ENCODE measurements around the gene VWA3B. TPM values are rescaled to one million over a fixed set of nuclear protein-coding genes. Genes with fewer than 3 reads are reported as not detected.

Gene VWA3B
- total and polyA plus RNA-seq, 2 donors from 2014 or later: 0.35 TPM; not detected in 1

GRCh38 chr2:98236935-98237334 is 150.0 kb downstream of the VWA3B start:
- no peak overlapping the region for H3K27ac ChIP-seq (ENCODE audit: low read depth in 2 of 2, low read length in 2 of 2)
- no peaks in the 10 kb centered on the region for H3K9me3 ChIP-seq (ENCODE audit: control insufficient read depth in 2 of 3, insufficient read depth in 1 of 3, low read length in 3 of 3)
- DNase-seq (no peak), FAIRE-seq (no peak)
- TF ChIP-seq CTCF (IDR thresholded peaks at IDR 0.05; ENCODE audit: borderline replicate concordance, extremely low read depth, insufficient read depth): no peak
- no peaks in the 10 kb centered on the region for H3K36me3 ChIP-seq (ENCODE audit: control insufficient read depth in 2 of 3, insufficient read depth in 3 of 3, low read length in 3 of 3)
- no peak overlapping the region for H3K4me3 ChIP-seq (ENCODE audit: low read length in 3 of 3)
- no peak overlapping the region for H3K9ac ChIP-seq (ENCODE audit: low read length in 3 of 3)
- no peaks in the 10 kb centered on the region for H3K27me3 ChIP-seq (ENCODE audit: control insufficient read depth, insufficient read depth, low read length)
- no peaks in the 10 kb centered on the region for H3K4me1 ChIP-seq (ENCODE audit: control insufficient read depth in 2 of 3, insufficient read depth in 2 of 3, low read depth in 1 of 3, low read length in 3 of 3)
- intact Hi-C loops (cut with DNase I): no loop called here

GRCh38 chr2:98240786-98241398 is 153.9 kb downstream of the VWA3B start:
- no peaks in the 10 kb centered on the region for H3K27me3 ChIP-seq (ENCODE audit: control insufficient read depth, insufficient read depth, low read length)
- no peak overlapping the region for H3K4me3 ChIP-seq (ENCODE audit: low read length in 3 of 3)
- DNase-seq (no peak), FAIRE-seq (no peak)
- no peaks in the 10 kb centered on the region for H3K9me3 ChIP-seq (ENCODE audit: control insufficient read depth in 2 of 3, insufficient read depth in 1 of 3, low read length in 3 of 3)
- TF ChIP-seq CTCF (IDR thresholded peaks at IDR 0.05; ENCODE audit: borderline replicate concordance, extremely low read depth, insufficient read depth): no peak
- no peaks in the 10 kb centered on the region for H3K4me1 ChIP-seq (ENCODE audit: control insufficient read depth in 2 of 3, insufficient read depth in 2 of 3, low read depth in 1 of 3, low read length in 3 of 3)
- intact Hi-C loops (cut with DNase I): no loop called here
- no peak overlapping the region for H3K27ac ChIP-seq (ENCODE audit: low read depth in 2 of 2, low read length in 2 of 2)
- H3K9ac ChIP-seq (ENCODE audit: low read length in 3 of 3): no peak overlapping the region
- no peaks in the 10 kb centered on the region for H3K36me3 ChIP-seq (ENCODE audit: control insufficient read depth in 2 of 3, insufficient read depth in 3 of 3, low read length in 3 of 3)

GRCh38 chr2:98241592-98241991 is 154.6 kb downstream of the VWA3B start:
- intact Hi-C loops (cut with DNase I): no loop called here
- H3K27ac ChIP-seq (ENCODE audit: low read depth in 2 of 2, low read length in 2 of 2): no peak overlapping the region
- H3K36me3 ChIP-seq (ENCODE audit: control insufficient read depth in 2 of 3, insufficient read depth in 3 of 3, low read length in 3 of 3): no peaks in the 10 kb centered on the region
- H3K27me3 ChIP-seq (ENCODE audit: control insufficient read depth, insufficient read depth, low read length): no peaks in the 10 kb centered on the region
- no peak overlapping the region for H3K4me3 ChIP-seq (ENCODE audit: low read length in 3 of 3)
- FAIRE-seq (no peak), DNase-seq (no peak)
- TF ChIP-seq CTCF (IDR thresholded peaks at IDR 0.05; ENCODE audit: borderline replicate concordance, extremely low read depth, insufficient read depth): no peak
- H3K4me1 ChIP-seq (ENCODE audit: control insufficient read depth in 2 of 3, insufficient read depth in 2 of 3, low read depth in 1 of 3, low read length in 3 of 3): no peaks in the 10 kb centered on the region
- no peaks in the 10 kb centered on the region for H3K9me3 ChIP-seq (ENCODE audit: control insufficient read depth in 2 of 3, insufficient read depth in 1 of 3, low read length in 3 of 3)
- H3K9ac ChIP-seq (ENCODE audit: low read length in 3 of 3): no peak overlapping the region

- intact Hi-C loops (cut with DNase I): no loop called here
- Histone ChIP-seq H3K27ac (ENCODE audit: low read depth in 2 of 2, low read length in 2 of 2) (no peak overlapping the region), H3K9ac (ENCODE audit: low read length in 3 of 3) (no peak overlapping the region), H3K4me1 (ENCODE audit: control insufficient read depth in 2 of 3, insufficient read depth in 2 of 3, low read depth in 1 of 3, low read length in 3 of 3) (no peaks in the 10 kb centered on the region), H3K9me3 (ENCODE audit: control insufficient read depth in 2 of 3, insufficient read depth in 1 of 3, low read length in 3 of 3) (no peaks in the 10 kb centered on the region), H3K4me3 (ENCODE audit: low read length in 3 of 3) (no peak overlapping the region), H3K36me3 (ENCODE audit: control insufficient read depth in 2 of 3, insufficient read depth in 3 of 3, low read length in 3 of 3) (no peaks in the 10 kb centered on the region), H3K27me3 (ENCODE audit: control insufficient read depth, insufficient read depth, low read length) (no peaks in the 10 kb centered on the region)
- no peak for FAIRE-seq
- TF ChIP-seq CTCF (IDR thresholded peaks at IDR 0.05; ENCODE audit: borderline replicate concordance, extremely low read depth, insufficient read depth): no peak
- DNase-seq: no peak
Observed at GRCh38 chr2:98242003-98242402, 155.0 kb downstream of the VWA3B start.

Measured in kidney (tissue), 14 donors.